Skin epidermis (tissue), 12 donors: ENCODE results near the gene RCOR1.

ENCODE experiments used
- H3K27ac ChIP-seq, 21 experiments: fragments of 200-600 bp; sonication (generic) in 11 of 21; one replicate each; pipeline ENCODE4 v1.5.0; 2020; ENCODE audit warnings: mild to moderate bottlenecking in 3 of 21, inconsistent platforms in 2 of 21, moderate library complexity in 2 of 21
- H3K4me3 ChIP-seq, 7 experiments: fragments of 200-600 bp; sonication (generic) in 2 of 7; one replicate each; pipeline ENCODE4 v1.5.0; 2020; ENCODE audit warnings: inconsistent platforms in 2 of 7, mild to moderate bottlenecking in 2 of 7, moderate library complexity in 1 of 7

RCOR1 gene

DNA sequence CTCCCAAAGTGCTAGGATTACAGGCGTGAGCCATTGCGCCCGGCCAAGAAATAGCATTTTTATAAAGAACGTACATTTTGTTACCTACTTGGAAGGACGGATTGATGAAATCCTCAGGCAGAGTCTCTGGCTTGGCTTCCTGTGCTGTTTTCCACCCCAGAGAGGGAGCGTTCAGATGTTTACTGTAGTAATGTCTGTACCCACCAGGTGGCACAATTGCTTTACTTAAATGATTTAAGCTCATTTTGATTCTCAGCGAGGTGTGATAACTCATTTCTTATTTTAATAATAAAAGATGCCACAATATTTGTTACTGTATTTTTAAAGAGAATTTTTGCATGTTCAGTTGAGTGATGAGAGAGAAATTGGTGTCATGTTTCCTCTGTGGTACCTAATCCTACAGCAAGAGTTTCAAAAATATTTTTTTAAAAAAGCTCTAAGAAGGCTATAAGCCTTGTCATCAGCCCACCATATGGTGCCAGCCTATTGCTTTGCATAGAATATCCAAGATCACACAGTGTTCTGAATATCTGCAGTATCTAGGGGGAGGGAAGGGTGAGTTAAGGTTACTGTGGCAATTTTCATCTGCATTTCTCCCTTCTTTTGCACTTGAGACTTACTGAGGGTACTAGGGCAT, 102.2 kb downstream of the RCOR1 start:
- H3K27ac ChIP-seq: no peak overlapping the region

DNA sequence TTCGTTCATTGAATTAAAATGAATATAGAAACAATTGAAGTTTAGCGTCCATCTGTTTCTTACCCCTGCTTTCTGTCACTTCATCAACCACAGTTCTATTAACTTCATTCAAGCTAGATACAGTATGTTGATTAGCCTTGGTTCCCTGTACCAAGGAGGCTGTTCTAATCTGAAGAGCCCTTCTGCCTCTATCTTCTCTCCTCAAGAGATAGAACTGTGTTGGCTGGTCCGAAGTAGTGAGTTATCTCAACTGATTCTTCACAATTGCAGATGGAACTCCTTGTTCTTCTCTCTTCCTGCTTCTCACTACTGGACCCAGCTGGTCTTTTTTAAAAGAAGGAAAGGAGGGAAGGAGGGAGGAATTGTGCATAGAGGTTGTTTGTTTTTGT, 102.7 kb downstream of the RCOR1 start:
- Histone ChIP-seq H3K27ac (no peak overlapping the region), H3K4me3 (no peak overlapping the region)

More for the DNA sequence above, 102.2 kb downstream of the RCOR1 start:
- no peak overlapping the region for H3K4me3 ChIP-seq

DNA sequence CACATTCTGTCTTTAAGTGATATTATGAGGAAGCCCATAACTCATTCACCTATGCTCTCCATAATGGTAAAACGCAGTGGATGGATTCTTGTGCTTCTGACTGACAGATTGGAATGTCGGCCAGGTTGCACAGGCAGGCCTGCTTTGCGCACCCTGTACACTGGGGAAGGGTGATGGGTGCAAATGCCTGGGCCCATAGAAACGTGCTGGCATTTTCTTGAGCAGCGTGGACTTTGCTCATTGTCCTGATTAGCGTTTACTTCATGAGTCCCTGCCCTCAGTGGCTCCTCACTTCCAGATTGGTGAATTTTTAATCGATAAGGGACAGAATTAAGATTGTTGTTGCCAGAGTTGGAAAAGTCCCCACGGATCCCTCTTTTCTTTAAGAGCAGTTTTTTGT, 103.9 kb downstream of the RCOR1 start:
- Histone ChIP-seq H3K27ac (no peak overlapping the region), H3K4me3 (no peak overlapping the region)

DNA sequence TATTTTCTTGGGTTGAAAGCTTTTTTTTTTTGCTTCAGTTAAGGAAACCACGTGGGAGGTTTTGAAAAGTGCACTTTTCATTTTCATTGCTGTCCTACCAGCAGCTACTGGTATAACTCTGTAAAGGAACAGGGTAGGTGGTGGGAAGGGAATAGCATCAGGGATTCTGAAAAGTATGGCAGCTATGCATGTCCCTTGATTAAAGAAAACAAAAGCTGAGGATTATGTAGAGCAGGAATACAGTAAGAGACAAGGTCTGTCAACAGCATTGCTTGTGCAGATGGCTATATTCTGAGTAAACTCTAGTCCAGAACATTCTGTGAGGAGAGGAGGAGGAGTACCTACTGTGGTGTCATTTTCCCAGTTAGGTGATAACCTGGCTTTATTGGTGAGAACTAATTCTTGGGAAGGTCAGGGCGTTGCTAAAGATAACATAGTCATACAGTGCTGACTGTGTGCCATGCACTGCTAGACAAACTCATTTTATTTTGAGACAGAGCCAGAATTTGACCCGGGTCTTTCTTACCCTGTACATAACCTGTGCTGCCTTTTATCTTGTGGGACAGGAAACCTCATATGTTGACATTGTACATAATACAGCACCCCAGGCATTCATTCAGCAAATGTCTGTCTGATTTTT, 104.5 kb downstream of the RCOR1 start:
- Histone ChIP-seq H3K4me3 (no peak overlapping the region), H3K27ac (no peak overlapping the region)

DNA sequence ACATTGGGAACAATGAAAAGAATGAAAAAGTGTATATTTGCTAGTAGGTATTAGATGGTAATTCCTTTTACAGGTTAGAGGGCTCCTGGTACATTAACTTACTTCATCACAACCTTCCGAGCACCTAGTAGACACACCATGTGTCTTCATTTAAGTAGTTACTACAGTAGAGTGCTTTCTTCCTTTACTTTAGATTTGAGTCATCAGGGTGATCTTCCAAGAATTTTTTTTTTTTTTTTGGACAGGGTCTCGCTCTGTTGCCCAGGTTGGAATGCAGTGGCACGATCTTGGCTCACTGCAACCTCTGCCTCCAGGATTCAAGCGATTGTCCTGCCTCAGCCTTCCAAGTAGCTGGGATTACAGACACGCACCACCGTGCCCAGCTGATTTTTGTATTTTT, 105.1 kb downstream of the RCOR1 start:
- Histone ChIP-seq H3K4me3 (no peak overlapping the region), H3K27ac (no peak overlapping the region)

DNA sequence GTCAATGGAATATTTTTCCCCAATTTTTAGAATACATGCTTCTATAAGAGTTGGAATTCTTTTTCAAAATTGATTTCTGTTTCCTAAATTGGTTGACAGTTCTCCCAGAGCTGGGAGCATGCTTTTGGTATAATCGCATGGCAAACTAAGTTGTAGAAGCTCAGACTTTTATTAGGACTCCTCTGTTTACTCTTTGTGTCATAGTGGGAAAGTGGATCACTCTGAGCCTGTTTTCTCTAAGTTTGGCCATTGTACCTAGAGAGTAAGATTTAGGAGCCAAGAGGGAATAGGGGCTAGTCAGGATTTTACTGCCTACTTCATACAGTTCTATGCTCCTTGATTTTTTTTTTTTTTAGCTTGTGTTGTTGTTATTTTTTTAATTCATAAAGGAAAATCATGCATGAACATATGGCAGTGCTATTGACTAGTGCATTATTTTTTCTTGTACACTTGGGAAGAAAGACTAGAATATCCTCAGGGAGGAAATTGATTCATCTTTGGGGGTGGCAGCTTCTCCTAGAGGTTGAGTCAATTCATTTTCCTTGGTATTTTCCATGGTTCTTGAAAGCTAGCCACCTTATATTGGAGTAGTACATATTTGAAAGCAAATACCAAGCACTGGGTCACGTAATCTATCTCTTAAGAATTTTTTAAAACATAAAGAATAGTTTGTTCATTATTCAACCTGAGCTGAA, 107.1 kb downstream of the RCOR1 start:
- Histone ChIP-seq H3K27ac (no peak overlapping the region), H3K4me3 (no peak overlapping the region)

DNA sequence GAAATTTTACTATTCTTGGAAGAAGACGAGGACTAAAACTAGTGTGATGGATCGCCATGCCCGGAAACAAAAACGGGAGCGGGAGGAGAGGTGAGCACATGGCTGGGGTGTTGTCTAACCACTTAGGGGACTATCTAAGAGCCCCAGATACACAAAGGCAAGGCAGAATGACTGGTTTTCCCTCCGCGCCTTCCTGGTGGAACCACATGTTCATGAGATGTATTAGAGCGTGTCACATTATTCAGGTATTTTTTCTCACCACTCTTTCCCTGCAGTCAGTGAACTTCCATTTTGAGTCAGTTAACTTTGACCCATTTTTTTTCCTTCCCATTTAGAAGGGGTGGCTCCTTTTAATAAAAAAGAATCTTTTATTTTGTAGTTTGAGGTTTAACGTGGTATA, 116.0 kb downstream of the RCOR1 start:
- Histone ChIP-seq H3K27ac (no peak overlapping the region), H3K4me3 (no peak overlapping the region)

DNA sequence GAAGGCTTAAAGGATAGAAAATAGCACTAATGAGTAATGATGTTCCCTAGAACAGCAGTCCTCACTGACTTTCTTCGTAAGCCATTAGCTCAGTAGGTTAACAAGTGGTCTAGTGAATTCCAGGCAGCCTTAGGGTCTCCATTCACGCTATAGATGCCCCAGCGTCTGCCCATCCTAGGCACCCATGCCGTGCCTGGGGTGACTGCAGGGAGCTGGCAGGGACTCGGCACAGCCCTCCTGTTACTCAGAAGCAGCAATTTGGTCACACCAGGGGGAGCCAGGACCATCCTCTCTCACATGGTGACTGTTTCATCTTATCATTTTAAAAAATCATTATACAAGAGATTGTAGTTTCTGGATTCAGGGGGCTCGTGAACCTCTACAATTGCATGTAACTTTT, 118.8 kb downstream of the RCOR1 start:
- Histone ChIP-seq H3K27ac (no peak overlapping the region), H3K4me3 (no peak overlapping the region)

DNA sequence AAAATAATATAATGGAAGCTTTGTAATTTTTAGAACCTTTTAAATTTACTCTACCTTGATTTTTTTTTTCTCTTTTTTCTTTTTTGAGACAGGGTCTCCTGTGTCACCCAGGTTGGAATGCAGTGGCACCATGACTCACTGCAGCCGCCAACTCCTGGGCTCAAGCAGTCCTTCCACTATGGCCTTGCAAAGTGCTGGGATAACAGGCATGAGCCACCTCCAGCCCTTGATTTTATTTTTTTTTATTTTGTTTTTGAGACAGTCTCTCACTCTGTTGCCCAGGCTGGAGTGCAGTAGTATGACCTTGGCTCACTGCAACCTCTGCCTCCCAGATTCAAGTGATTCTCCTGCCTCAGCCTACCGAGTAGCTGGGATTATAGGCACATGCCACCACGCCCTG, 119.5 kb downstream of the RCOR1 start:
- Histone ChIP-seq H3K27ac (no peak overlapping the region), H3K4me3 (no peak overlapping the region)

DNA sequence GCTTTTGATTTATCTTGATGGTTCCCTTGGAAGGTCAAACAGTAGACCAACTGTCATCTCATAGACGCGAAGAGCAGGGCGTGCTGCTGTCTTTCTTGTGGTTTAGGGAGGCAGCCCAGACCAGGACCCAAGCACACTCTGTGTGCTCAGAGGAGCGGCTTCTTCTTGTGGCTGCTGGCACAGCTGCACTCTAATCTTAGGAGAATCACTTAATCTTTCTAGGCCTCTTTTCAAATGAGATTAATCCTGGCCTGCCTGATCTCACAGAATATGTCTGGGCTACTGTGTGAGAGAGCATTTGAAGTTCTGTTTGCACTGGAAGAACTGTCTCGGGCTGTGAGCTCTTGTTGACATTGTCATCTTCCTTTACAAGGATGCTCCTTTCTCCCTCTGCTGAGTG, 124.8 kb downstream of the RCOR1 start:
- Histone ChIP-seq H3K27ac (no peak overlapping the region), H3K4me3 (no peak overlapping the region)

DNA sequence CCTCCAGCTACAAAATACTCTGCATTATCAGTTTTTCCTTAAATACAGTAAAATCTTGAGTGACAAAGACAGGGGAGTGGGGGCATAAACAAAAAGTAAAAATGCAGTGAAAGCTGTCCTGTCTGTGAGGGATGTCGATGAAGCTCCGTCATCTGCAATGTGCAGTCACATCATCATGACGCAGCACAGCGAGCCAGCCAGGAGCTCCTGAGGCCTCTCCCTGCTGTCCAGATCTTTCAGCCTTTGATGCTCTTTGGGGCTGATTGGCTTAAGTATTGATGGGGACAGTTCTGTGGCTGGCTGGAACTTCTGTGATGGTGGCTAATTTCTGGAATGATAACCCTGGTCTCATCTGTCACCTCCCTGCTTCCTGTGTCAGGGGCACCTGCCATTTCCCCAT, 130.2 kb downstream of the RCOR1 start:
- Histone ChIP-seq H3K27ac (no peak overlapping the region), H3K4me3 (no peak overlapping the region)

DNA sequence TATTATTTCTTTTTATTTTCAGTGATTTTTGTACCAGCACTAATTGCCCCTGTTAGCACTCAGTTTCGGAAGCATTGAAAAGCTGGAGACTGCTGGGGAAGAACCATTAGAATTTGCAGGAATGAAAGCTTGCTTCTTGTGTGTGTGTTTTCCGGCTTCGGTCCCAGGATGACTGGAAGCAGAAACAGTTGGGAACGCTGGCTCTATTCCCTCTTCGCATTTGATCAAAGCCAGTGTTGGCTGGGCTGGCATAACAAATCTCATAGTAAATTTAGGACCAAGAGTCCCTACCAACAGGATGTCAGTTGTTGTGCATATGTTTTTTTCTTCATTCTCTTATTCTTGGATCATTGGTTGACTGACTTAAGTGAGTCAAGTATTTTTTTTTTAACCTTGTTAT, 131.2 kb downstream of the RCOR1 start:
- Histone ChIP-seq H3K4me3 (no peak overlapping the region), H3K27ac (no peak overlapping the region)

DNA sequence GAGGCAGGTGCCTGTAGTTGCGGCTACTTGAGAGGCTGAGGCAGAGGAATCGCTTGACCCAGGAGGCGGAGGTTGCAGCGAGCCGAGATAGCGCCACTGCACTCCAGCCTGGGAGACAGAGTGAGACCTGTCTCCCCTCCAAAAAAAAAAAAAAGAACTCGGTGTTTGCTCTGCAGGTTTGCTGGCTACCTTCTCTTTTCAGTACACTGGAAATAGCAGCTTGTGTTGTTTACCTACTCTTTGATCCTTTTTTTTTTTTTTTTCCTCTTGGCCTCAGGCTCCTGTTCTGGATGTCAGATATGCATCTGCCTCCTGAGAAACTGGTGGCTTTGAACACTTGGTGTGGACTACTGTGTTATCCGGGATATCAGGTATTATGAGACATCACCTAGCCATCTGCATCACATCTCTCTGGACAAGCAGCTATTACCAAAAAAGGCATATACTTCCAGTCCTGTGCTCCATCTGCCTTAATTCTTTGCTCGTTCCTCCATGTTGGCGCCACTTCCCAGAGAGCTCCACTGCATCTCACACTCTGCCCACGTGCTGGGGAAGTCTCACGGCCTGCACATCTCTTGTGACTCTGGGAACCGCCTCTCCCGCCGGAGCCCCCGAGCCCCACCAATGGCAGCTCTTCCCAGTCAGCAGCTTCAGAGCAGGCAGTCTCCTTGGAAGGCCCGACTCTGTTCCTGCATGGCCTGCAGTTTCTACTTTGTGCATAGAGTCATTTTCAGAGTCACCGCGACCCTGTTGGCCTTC, 133.9 kb downstream of the RCOR1 start:
- Histone ChIP-seq H3K27ac (no peak overlapping the region), H3K4me3 (no peak overlapping the region)

DNA sequence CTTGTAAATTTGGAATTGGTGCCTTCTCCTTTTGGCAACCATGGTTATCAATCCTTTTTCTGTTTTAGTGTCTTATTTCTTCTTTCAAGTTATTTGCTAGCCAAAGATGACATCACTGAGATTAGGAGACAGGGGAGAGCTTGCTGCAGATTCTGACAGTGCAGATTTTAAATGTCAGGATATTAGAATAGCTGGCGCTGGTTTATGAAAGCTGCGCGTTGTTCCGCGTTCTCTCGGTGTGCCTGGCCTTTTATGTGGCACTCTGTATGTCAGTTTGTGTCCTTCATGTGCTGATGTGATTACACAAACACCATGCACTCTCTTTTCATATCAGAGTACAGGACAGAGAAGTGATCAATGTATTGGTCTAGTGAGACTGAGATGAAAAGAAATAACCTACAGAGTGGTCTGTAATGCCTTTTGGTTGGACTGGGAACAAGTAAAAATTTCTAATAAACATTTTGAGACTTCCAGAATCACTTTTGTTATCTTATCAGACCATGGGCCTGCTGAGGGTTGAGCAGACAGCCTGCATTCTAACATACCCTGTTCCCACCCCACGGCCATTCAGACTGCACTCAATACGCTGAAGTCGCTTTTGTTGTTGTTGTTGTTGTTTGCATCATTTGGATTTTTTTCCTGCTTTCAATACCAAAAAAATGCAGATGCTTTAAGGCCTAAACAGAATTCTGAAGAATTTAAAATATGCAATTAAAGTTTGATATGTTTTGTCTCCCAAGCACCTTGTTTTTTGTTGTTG, 135.1 kb downstream of the RCOR1 start:
- Histone ChIP-seq H3K4me3 (no peak overlapping the region), H3K27ac (no peak overlapping the region)

DNA sequence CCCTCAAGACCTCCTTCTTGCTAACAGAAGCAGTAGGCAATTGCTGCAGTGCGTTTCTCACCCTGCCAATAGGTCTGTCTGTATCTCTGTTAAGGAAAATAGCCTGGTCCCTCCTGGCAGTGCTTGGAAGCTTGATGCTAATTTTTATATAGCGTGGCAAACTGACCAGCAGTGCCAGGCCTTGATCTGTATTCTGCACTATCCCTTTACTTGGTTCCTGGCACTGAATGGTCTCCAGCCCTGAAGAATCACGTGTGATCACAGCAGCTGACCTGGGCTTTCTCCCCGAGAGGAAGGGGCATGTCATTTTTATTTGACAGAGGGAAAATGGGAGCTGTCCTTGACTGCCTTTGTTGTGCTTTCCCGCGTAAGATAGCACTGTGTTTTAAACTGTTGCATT, 136.1 kb downstream of the RCOR1 start:
- no peak overlapping the region for H3K4me3 ChIP-seq
- H3K27ac ChIP-seq: no peak overlapping the region

DNA sequence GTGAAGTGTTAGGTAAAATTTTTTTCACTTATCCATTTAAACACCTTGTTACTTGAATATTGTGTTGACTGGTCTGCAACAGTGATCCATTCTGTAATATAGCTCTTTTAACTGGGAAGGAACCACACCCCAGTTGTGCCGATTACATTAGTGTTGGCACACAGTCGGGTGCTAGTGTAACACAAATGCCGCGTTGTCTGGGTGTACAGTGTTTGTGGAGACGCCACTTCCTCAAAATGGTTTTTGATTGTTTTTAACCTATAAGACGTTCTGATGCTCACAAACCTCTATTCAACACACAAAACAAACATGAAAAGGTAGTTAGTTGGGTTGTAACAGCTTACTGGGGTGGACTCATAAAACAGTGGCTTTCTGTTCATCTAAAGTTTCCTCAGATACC, 136.8 kb downstream of the RCOR1 start:
- no peak overlapping the region for H3K27ac ChIP-seq
- H3K4me3 ChIP-seq: no peak overlapping the region

DNA sequence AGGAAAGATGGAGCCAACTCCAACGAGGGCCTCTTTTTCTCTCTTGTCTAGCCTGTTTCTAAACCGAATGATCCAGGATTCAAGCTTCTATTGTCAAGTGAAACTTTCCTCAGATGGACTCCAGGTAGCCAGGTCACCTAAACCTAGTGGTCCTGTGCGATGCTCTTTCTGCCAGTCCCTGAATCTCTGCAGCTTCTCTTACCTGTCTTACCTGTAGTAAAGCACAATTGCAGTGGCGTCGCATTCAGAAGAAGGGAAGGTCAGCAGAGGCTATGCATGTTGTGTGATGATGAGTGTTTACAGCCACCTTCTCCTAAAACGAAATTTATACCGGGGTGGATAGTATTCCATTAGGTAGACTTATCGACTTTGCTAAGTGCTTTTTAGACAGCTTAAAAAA, 137.4 kb downstream of the RCOR1 start:
- Histone ChIP-seq H3K4me3 (no peak overlapping the region), H3K27ac (no peak overlapping the region)

DNA sequence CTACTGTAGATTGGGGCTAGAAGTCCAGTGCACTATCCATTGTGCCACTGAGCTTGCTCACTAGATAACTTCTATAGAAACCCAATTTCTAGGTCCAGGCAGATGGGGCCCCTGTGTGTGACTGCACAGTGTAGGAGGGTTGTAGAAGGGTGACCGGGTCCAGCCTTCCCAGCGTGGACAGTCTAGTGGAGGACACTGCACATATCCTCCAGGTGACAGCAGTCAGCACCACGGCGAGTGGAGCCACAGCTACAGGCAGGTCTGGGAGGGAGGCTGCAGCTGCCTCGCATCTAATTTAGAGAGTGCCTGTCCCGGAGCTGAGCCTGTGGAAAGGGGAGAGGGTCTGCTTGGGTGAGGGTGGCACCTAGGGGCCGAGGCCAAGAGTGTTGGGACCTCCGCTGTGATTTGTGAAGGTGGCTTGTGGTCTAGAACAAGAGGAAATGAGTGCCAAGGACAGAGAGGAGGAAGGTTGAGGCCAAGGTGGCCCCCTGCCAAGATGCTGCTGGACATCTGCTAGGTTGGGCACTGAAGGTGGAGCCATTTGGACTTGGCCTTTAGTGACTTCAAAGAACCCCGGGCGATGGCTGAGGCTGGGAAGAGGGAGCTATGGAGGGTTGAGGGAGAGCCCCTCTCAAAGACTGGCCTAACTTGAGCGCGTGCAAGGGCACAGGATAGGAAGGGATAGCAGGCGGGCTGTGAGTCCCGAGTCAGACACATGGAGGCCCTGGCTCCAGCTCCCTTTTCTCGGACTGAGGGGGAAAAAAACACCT, 138.8 kb downstream of the RCOR1 start:
- Histone ChIP-seq H3K4me3 (no peak overlapping the region), H3K27ac (no peak overlapping the region)
